GM18909 (cell line): Measurements from ENCODE around the gene LRP10.
"Not testable (repeated sequence)": the region's sequence is repeated elsewhere in the genome, so short reads cannot be mapped to it uniquely, and the experiment has no call there.

Experiments
- ATAC-seq: cut with Tn5 transposase; IDR thresholded peaks from one replicate; pipeline ENCODE4 v1.9.1; 2021; ENCODE audit warnings: mild to moderate bottlenecking; ENCODE audit not compliant: unreplicated experiment, poor library complexity

LRP10 gene

DNA sequence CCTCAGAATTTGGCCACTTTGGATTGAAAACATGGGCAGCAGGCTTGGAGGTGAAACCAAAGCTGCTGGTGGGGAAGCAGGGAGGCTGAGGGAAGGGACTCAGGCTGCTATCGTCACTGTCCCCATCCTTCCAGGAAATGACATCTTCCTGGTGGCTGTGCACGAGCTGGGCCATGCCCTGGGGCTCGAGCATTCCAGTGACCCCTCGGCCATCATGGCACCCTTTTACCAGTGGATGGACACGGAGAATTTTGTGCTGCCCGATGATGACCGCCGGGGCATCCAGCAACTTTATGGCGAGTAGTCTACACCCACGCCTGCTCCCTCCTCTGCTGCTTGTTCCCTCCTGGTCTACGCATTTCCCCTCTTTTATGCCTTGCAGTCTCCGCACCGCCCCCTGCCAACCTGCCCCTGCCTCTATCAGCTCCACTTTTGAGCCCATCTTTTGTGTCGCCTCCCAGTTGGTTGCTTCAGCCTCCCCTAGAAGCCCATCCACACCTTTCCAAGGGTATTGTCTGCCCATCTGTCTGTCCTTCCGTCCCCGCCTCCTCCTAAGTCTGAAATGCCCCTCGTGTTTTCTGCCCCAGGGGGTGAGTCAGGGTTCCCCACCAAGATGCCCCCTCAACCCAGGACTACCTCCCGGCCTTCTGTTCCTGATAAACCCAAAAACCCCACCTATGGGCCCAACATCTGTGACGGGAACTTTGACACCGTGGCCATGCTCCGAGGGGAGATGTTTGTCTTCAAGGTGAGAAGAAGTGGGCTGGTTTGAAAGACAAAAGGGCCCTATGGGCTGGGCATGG, 28.2 kb upstream of the LRP10 start:
- ATAC-seq, result no peak

- ATAC-seq, result no peak
Observed at GRCh38 chr14:22844221-22845102, 27.1 kb upstream of the LRP10 start.

DNA sequence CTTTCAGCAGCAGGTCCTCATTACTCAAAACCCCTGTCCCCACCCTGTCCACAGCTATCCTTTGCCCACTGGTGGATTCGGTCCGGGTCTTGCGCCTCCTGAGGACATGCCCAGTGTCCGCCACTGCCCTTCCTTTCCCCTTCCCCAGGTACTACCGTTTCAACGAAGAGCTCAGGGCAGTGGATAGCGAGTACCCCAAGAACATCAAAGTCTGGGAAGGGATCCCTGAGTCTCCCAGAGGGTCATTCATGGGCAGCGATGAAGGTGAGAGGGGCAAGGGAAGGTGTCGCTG, 26.5 kb upstream of the LRP10 start:
- no peak for ATAC-seq

GRCh38 chr14:22845821-22846625, 25.5 kb upstream of the LRP10 start:
- no peak for ATAC-seq

DNA sequence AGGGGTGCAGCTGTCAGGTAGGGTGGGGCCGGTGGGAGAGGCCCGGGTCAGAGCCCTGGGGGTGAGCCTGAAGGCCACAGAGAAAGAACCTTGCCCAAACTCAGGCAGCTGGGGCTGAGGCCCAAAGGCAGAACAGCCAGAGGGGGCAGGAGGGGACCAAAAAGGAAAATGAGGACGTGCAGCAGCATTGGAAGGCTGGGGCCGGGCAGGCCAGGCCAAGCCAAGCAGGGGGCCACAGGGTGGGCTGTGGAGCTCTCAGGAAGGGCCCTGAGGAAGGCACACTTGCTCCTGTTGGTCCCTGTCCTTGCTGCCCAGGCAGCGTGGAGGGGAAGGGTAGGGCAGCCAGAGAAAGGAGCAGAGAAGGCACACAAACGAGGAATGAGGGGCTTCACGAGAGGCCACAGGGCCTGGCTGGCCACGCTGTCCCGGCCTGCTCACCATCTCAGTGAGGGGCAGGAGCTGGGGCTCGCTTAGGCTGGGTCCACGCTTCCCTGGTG, 24.7 kb upstream of the LRP10 start:
- no peak for ATAC-seq

GRCh38 chr14:22847661-22848341, 23.7 kb upstream of the LRP10 start:
- no peak for ATAC-seq

GRCh38 chr14:22848351-22849164, 23.0 kb upstream of the LRP10 start:
- ATAC-seq, result no peak

GRCh38 chr14:22849212-22849819, 22.2 kb upstream of the LRP10 start:
- no peak for ATAC-seq

DNA sequence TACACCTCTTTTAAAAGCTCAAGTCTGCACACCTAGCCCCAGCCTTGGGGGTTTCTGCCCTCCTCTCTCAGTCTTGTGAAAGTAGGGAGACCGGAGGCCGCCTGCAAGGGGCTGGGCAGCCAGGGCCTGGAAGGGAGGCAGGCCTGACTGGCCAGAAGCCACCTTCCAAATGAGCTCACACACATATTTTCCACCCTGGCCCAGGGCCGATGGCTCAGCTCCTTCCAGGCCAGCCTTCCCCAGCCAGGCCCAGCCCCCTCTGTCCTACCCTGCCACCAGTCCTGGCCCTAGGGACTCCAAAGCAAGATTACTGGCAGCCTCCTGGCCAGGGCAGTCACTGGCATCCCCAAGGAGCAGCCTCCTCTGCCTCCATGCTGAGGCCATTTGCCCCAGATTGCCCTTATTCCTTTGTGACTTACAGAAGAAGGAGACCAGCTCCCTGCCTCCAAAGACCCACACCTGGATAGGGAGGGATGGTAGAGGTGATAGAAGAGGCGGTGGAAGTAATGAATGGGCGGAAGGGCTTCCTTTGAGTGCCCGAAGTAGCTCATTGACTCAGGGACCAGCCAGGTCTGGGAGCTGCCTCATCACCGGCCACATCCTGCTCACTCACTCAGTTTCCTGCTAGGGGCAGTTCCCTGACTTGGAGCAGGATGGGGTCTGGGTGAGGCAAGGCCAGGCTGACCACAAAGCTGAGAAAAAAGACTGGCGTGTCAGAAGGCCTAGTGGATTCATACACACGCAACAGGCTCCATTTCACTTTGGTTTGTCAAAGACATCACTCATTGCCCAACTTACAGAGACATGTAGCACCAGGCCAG, 20.4 kb upstream of the LRP10 start:
- ATAC-seq, result no peak

DNA sequence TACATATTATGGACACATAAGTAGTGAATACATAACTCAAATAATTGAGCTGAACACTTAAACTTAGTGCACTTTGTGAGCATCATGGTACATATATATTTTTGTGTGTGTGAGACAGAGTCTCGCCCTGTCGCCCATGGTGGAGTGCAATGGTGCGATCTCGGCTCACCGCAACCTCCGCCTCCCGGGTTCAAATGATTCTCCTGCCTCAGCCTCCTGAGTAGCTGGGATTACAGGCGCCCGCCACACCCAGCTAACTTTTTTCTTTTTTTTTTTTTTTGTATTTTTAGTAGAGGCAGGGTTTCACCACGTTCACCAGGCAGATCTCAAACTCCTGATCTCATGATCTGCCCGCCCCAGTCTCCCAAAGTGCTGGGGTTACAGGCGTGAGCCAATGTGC, 19.4 kb upstream of the LRP10 start:
- ATAC-seq, result not testable (repeated sequence)

DNA sequence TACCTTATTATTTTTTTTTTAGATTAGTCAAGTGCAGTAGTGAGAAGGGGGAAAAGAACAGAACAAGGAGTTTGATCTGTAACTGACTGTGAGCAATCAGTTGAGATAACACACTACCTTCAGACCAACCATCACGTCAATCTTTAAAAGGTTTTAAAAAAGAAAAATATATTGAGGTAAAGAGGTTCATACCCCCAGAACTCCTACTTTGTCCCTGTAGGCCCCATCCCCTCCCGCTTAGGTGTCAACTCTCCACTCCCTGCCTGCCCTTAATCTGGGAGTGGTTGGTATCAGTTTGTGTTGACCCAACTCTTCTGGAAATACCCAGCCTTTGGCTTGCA, 19.0 kb upstream of the LRP10 start:
- ATAC-seq, result no peak

DNA sequence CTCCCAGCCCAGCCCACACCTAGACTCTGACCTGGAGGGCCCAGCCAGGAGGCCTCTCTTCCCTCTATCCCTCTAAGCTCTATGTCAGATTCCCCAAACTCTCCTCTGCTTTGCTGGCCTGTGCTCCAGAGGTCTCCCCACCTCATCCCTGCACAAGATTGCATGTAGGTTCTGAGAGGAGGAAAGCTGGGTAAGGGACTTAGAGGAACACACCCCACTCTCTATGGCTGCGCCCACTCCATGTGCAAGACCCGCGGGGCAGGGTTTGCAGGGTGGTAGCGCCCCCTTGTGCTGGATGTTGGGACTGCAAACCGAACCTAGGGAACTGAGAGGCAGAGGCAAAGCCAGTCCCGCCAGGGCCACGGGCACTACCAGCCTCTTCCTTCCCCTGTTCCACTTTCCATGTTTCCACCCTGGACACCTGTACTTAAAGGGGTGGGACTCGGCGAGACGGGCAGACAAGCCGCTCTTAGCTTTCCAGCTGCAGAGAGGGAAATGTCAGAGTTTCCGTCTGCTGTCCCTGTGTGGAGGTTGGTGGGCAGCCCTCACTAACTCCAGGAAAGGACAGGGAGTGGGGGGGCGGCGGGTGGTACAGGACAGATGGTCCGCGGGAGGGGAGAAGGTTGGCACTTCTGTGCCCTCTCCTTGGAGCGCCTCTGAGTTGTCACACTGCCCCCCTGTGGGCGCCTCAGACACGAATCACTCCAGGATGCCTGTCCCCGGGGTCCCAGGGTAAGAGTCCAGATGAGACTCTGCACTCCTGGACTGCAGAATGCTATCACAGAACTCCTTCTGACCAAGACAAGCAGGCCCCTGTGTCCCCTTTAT, 18.4 kb upstream of the LRP10 start:
- peak; percentile 76 for ATAC-seq

- not testable (repeated sequence) for ATAC-seq
Observed at GRCh38 chr14:22854296-22854695, 17.2 kb upstream of the LRP10 start.

DNA sequence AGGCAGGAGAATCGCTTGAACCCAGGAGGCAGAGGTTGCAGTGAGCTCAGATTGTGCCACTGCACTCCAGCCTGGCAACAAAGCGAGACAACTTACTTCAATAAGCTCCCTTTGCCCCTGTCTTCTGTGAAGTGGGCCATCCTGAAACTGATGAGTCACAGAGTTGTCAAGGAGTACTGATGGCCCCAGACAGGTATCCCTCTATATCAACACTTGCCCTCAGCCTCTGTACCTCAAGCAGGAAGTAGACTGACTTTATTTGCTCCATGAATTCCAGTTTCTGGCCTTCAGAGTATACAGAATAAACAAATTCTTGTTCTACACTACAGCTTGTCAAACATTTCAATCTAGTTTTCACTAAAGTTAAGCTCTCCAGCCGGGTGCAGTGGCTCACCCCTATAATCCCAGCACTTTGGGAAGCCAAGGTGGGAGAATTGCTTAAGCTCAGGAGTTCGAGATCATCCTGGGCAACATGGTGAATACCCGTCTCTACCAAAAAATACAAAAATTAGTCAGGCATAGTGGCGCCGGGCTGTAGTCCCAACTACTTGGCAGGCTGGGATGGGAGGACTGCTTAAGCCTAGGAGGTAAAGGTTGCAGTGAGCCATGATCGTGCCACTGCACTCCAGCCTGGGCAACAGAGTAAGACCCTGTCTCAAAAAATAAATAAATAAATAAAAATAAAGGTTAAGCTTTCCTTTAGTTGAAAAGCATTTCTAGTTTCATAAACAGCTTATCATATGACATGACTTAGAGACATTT, 16.4 kb upstream of the LRP10 start:
- no peak for ATAC-seq

DNA sequence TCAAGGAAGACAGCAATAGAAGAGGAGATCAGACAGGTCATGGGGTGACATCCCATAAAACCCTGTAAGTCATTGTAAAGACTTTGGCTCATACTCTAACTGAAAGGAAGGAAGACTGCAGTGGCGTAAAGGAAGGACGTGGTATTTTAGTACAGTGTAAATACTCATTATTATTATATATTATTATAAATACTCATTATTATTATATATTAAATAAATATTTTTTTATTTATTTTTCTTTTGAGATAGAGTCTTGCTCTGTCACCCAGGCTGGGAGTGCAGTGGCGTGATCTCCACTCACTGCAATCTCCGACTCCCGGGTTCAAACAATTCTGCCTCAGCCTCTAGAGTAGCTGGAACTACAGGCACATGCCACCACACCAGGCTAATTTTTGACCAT, 15.1 kb upstream of the LRP10 start:
- ATAC-seq, result no peak

GRCh38 chr14:22860377-22860776, 11.2 kb upstream of the LRP10 start:
- ATAC-seq, result not testable (repeated sequence)

- no peak for ATAC-seq
Observed at GRCh38 chr14:22861651-22862050, 9.9 kb upstream of the LRP10 start.
